Caco-2 (cell line): ENCODE data around the gene SPOCK1. TPM values are rescaled to one million over a fixed set of nuclear protein-coding genes. Genes with fewer than 3 reads are reported as not detected.

Source experiments
- BruUV-seq: library from RNA; stranded (reverse); fragments of 400-500 nt; replicated peaks from 2 replicates; lab custom pipeline; 2021; lab: Mats Ljungman, UMichigan
- CTCF ChIA-PET: fragments of 300-600 bp; sonication (Branson Sonifier 250); formaldehyde crosslinking; loops from one replicate; lab custom pipeline; 2022; ENCODE audit warnings: antibody characterized with exemption; lab: Charles Lee
- POLR2A ChIA-PET: fragments of 300-600 bp; sonication (Branson Sonifier 250); formaldehyde crosslinking; loops from one replicate; lab custom pipeline; 2022; ENCODE audit warnings: antibody characterized with exemption; lab: Charles Lee
- DNase-seq, 2 experiments: peaks; one replicate each; pipeline versions ENCODE4 v3.0.0 to v3.0.0-alpha.2; 2020 to 2022
- H3K27me3 ChIP-seq: replicated peaks from 2 replicates; pipeline ENCODE4 v1.6.0; 2011; ENCODE audit warnings: low read length; ENCODE audit not compliant: control insufficient read depth, insufficient read depth
- H3K36me3 ChIP-seq: 2 replicates; pipeline ENCODE4 v1.5.1; 2011; ENCODE audit warnings: low read length; ENCODE audit not compliant: control insufficient read depth, insufficient read depth
- H3K4me1 ChIP-seq: fragments of 250-450 bp; sonication (Bioruptor Pico); 2 replicates; pipeline ENCODE4 v1.5.1; 2020; ENCODE audit warnings: mild to moderate bottlenecking
- H3K4me3 ChIP-seq: 2 replicates; pipeline ENCODE4 v1.5.1; 2011; ENCODE audit warnings: low read depth, mild to moderate bottlenecking, control low read depth, low read length
- H3K9me3 ChIP-seq: fragments of 250-450 bp; sonication (Bioruptor Pico); 2 replicates; pipeline ENCODE4 v1.5.1; 2020; ENCODE audit warnings: mild to moderate bottlenecking, moderate library complexity
- H3K27ac Mint-ChIP-seq: one replicate; pipeline ENCODE4 v1.8.0; 2022; ENCODE audit warnings: mixed read lengths; ENCODE audit not compliant: unreplicated experiment
- H3K27me3 Mint-ChIP-seq: one replicate; pipeline ENCODE4 v1.8.0; 2022; ENCODE audit warnings: mixed read lengths; ENCODE audit not compliant: insufficient read depth, unreplicated experiment
- H3K36me3 Mint-ChIP-seq: one replicate; pipeline ENCODE4 v1.8.0; 2022; ENCODE audit warnings: mild to moderate bottlenecking, mixed read lengths; ENCODE audit not compliant: insufficient read depth, unreplicated experiment
- H3K4me1 Mint-ChIP-seq: one replicate; pipeline ENCODE4 v1.8.0; 2022; ENCODE audit warnings: low read depth, mixed read lengths; ENCODE audit not compliant: unreplicated experiment
- H3K4me3 Mint-ChIP-seq: one replicate; pipeline ENCODE4 v1.8.0; 2022; ENCODE audit warnings: mild to moderate bottlenecking, moderate library complexity, mixed read lengths; ENCODE audit not compliant: unreplicated experiment
- H3K9me3 Mint-ChIP-seq: one replicate; pipeline ENCODE4 v1.8.0; 2022; ENCODE audit warnings: mixed read lengths; ENCODE audit not compliant: unreplicated experiment
- CTCF ChIP-seq, 2 experiments: fragments of 200-600 bp in 1 of 2; IDR thresholded peaks; 1 replicate in 1 of 2; 2 replicates in 1 of 2; pipeline versions ENCODE4 v1.5.1 to v1.8.0; 2011 to 2022; ENCODE audit warnings: antibody characterized with exemption in 1 of 2, control low read depth in 1 of 2, inconsistent platforms in 1 of 2, low read depth in 1 of 2, low read length in 1 of 2, mild to moderate bottlenecking in 1 of 2, moderate library complexity in 1 of 2; ENCODE audit not compliant: insufficient read depth in 1 of 2, severe bottlenecking in 1 of 2, unreplicated experiment in 1 of 2
- intact Hi-C: fragments of 100-400 bp; cut with micrococcal nuclease; formaldehyde crosslinking; loops from one replicate; pipeline ENCODE4 v1.10.0; 2022; ENCODE audit not compliant: unreplicated experiment
- total RNA-seq: library from RNA; stranded (reverse); gene quantifications from 2 replicates; pipeline ENCODE4 v1.2.3, GENCODE V29; 2022

The SPOCK1 gene
- total RNA-seq, 1 experiment from 2014 or later = not detected

- Mint-ChIP-seq H3K4me3 (no peak overlapping the region), H3K4me1 (no peaks in the 10 kb centered on the region), H3K36me3 (no peaks in the 10 kb centered on the region), H3K9me3 (peaks cover 6% of the 10 kb centered on the region), H3K27me3 (peaks cover 23% of the 10 kb centered on the region), H3K27ac (no peak overlapping the region)
- DNase-seq = no peak
- BruUV-seq = no TSS peak
- no peaks in the 10 kb centered on the region; the same call in none of the 2 replicates for H3K27me3 ChIP-seq
- no peaks in the 10 kb centered on the region for H3K9me3 ChIP-seq
- H3K36me3 ChIP-seq = no peaks in the 10 kb centered on the region
- intact Hi-C loops = no loop called here
- H3K4me3 ChIP-seq = no peak overlapping the region
- H3K4me1 ChIP-seq = no peaks in the 10 kb centered on the region
- TF ChIP-seq CTCF (IDR thresholded peaks at IDR 0.05; ENCODE audit: insufficient read depth in 1 of 2, low read depth in 1 of 2, low read length in 1 of 2, severe bottlenecking in 1 of 2, unreplicated experiment in 1 of 2) = no peak
- POLR2A ChIA-PET = no interaction called here
- CTCF ChIA-PET = no interaction called here
These were observed 350.5 kb downstream of the SPOCK1 start for GRCh38 chr5:137148655-137149054.

DNA sequence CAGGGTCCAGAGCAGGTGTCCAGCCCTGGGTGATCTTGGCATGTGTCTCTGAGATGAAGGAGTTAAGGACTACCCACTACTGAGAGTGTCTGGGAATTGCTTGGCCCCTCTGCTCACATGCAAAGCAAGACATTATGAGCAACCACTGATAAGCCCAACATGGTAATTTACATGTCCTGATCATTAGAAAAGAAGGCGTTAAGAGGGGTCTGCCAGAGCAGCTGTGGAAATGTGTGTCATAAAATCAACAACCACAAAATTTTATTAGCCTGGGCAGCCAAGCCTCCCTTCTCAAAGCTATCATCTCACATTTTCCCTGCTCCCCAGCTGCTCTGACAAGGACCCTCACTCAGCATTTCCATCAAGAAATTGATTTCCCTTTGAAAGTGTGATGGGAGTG lies 351.0 kb downstream of the SPOCK1 start:
- no peak for DNase-seq
- intact Hi-C loops = no loop called here
- POLR2A ChIA-PET = no interaction called here
- TF ChIP-seq CTCF (IDR thresholded peaks at IDR 0.05; ENCODE audit: insufficient read depth in 1 of 2, low read depth in 1 of 2, low read length in 1 of 2, severe bottlenecking in 1 of 2, unreplicated experiment in 1 of 2) = no peak
- Histone ChIP-seq H3K36me3 (no peaks in the 10 kb centered on the region), H3K9me3 (no peaks in the 10 kb centered on the region), H3K4me1 (no peaks in the 10 kb centered on the region), H3K4me3 (no peak overlapping the region), H3K27me3 (no peaks in the 10 kb centered on the region; the same call in none of the 2 replicates)
- Mint-ChIP-seq H3K36me3 (no peaks in the 10 kb centered on the region), H3K4me1 (no peaks in the 10 kb centered on the region), H3K9me3 (peaks cover 1% of the 10 kb centered on the region), H3K27me3 (peaks cover 23% of the 10 kb centered on the region), H3K4me3 (no peak overlapping the region), H3K27ac (no peak overlapping the region)
- BruUV-seq = no TSS peak
- CTCF ChIA-PET = no interaction called here

- Histone ChIP-seq H3K36me3 (no peaks in the 10 kb centered on the region), H3K4me3 (no peak overlapping the region), H3K9me3 (no peaks in the 10 kb centered on the region), H3K27me3 (no peaks in the 10 kb centered on the region; the same call in none of the 2 replicates), H3K4me1 (no peaks in the 10 kb centered on the region)
- H3K27ac Mint-ChIP-seq = no peak overlapping the region
- ChIA-PET POLR2A (no interaction called here), CTCF (no interaction called here)
- TF ChIP-seq CTCF (IDR thresholded peaks at IDR 0.05; ENCODE audit: insufficient read depth in 1 of 2, low read depth in 1 of 2, low read length in 1 of 2, severe bottlenecking in 1 of 2, unreplicated experiment in 1 of 2) = no peak
- no peaks in the 10 kb centered on the region for H3K4me1 Mint-ChIP-seq
- H3K27me3 Mint-ChIP-seq = peaks cover 23% of the 10 kb centered on the region
- DNase-seq = no peak
- intact Hi-C loops = no loop called here
- no TSS peak for BruUV-seq
- no peaks in the 10 kb centered on the region for H3K36me3 Mint-ChIP-seq
- no peaks in the 10 kb centered on the region for H3K9me3 Mint-ChIP-seq
- H3K4me3 Mint-ChIP-seq = no peak overlapping the region
These were observed 351.8 kb downstream of the SPOCK1 start for GRCh38 chr5:137147346-137147745.
